T-helper 9 cell (primary cell): Measurements from ENCODE around the gene CYBC1.
"Not testable (repeated sequence)": the region's sequence is repeated elsewhere in the genome, so short reads cannot be mapped to it uniquely, and the experiment has no call there.

ENCODE experiments used
- DNase-seq: peaks from one replicate; pipeline ENCODE4 v3.0.0-alpha.2; 2020

CYBC1 gene

DNA sequence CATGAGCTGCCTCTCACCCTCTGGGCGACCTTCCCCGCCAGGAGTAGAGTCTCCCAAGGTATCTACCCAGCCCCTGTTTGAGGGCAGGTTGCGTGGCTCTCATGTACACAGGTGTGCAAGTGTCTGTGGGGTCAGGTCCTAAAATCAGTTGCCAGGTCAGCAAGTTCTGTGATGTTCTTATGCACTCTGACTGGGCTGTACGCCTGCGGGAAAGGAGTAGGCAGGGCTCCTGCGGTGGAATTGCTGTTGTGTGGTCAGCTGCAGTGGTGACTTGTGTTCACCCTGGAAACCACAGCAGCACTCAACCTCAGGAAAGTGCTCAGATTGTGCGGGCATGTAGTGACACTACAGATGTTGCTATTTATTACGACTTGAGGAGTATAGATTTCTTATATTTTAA lies 27.4 kb upstream of the CYBC1 start:
- DNase-seq, result no peak

DNA sequence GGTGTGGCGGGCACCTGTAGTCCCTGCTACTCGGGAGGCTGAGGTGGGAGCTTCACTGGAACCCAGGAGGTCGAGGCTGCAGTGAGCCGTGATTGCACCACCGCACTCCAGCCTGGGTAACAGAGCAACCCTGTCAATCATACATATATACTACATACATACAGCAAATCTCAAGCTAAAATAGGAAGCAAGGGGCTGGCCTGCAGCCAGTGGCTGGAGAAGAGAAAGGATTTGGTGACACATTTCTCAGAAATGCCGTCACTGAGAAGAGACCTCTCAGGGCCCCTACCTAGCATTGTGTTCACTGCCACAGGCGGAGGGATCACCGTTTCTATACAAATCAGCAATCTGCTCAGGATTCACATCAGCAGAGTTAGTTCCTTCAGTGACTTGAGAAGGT lies 24.9 kb upstream of the CYBC1 start:
- no peak for DNase-seq

DNA sequence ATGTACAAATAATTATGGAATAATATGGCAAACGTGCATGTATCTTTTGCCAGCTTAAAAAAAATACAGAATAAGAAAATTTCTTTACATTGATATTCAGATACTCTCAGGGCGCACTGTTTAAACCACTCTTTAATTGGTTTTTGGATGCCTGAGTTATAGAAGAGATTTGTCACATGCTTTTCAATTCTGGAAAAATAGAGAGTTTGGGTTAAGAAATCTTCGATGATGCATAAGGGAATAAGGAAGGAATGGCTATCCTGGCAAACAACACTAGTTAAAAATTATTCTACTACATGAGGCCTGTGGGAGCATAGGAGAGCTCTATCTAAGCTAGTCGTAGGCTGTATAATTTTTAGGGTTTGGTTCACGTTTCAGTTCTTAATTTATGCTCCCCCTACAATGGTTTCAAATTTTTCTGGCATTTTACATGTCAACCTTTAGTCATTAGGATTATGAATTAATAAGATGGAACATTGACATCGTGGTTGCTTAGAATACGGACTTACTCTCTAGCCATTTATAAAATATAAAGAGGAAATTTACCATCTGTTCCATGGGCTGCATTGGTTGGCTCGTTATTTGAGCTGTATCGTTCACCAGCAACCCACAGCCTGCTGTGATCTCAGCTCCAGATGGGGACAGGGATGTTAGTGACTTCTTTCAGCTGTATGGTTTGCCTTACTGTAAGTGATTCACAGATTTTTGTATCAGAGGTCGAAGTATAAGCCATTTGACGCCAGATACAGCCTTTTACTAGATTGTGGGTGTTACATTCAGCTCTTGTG lies 23.9 kb upstream of the CYBC1 start:
- DNase-seq, result no peak

DNA sequence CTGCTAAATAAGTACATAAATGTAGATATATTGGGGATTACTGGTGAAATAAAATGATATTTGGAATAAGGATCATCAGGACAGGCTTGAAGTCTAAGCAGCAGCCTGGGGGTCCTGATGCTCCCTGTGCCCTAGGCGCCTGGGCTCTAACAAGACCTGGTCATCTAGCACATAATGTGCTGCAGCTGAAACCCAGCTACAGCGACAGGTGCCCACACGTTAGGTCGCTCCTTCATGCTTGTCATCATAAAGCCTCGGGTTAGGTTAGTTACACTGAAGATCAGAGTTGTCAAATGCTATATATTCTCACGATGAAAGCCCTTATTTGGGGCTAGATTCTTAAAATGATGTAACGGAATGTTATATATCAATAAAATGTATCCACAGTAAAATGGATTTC lies 19.5 kb upstream of the CYBC1 start:
- DNase-seq, result no peak

DNA sequence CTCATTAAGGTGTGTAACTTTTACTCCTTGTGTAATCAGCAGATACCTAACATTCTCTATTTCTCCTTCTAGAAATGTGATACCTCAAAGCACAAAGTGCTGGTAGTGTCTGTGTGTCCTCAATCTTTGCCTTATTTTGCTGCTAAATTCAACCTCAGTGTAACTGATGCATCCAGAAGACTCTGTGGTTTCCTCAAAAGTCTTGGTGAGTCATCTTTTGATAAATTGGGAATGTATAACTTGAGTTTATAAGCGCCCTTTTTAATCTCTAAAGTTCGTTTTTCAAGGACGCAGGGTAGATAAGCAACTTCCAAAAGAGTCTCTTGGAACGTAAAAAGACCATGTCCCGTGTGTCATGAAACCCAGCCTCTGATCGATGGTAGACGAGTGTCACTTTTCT lies 18.1 kb upstream of the CYBC1 start:
- no peak for DNase-seq

DNA sequence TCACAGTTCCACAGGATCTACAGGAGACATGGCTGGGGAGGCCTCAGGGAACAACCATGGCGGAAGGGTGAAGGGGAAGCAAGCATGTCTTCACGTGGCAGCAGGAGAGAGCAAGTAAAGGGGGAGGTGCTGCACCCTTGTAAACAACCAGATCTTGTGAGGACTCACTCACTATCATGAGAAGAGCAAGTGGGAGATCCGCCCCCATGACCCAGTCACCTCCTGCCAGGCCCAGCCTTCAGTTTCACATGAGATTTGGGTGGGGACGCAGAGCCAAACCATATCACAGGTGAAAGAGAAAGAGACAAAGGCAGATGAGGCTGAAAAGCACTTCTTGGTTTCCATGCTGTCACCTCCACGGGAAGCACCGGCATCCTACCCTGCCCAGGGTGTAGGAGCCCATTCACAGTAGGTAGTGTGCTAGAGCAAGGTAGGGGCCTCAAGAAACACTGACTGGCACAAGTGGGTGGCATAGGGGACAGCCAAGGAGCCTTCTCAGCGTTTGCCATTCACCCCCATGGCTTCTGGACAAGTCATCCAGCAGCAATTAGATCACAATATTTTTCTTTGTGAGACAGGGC lies 14.6 kb upstream of the CYBC1 start:
- DNase-seq, result no peak

DNA sequence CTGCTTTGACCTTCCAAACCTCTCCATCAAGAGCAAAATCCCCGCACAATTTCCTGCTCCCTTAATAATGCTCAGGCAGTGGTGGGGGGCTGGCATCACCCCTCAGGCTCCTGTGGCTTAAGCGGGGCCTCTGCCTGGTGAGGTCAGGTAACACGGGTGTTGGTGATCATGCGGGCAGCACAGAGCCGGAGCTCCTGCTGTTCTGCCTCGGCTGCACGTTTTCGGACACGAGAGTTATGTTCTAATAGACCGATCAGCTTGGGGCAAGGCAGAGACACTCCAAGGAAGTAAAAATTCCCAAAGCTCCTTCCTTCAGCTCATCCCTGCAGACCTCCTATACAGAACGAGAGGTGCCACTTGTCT lies 14.0 kb upstream of the CYBC1 start:
- DNase-seq, result no peak

DNA sequence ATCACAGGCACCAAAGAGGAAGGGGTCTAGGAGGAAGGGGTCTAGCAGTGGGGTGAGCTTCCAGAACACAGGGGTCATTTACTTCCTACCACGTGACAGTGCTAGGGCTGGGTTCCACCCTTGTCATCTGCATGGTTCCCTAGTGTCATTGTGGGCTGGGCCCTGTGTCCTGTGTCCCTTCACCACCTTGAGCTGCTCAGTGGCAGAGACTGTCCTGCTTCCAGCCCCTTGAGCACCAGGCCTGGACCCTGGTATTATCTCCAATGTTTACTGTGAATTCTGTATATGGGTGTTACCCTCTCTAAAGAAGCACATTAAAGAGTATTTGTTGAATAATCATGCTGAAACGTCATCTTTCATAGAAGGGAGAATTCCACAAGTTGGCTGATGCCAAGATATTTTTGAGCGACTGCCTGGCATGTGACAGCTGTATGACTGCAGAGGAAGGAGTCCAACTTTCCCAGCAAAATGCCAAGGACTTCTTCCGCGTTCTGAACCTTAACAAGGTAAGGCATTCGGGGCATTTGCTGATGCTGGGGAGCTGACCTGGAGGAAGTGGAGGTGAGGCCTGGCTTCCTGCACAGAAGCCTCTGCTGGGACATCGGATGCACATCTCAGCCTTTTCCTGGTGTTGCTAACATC lies 13.5 kb upstream of the CYBC1 start:
- no peak for DNase-seq

DNA sequence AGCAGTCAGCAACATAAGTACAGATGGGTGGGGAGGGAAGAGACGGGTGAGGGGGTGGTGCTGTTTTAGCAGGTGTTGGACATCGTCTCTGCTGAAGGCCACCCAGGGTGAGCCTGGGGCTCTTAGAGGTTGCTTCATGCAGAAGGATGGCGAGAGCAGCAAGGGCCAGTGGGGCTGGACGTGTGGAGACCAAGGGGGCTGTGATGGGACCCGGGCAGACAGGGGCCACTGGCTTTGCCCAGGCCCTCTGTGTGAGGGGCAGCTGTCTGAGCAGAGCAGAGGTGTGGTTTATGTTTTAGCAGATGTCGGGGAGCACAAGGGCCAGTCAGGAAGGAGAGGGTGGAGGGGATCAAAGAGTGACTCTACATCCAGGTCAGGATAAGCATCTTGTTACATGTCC lies 12.8 kb upstream of the CYBC1 start:
- no peak for DNase-seq

DNA sequence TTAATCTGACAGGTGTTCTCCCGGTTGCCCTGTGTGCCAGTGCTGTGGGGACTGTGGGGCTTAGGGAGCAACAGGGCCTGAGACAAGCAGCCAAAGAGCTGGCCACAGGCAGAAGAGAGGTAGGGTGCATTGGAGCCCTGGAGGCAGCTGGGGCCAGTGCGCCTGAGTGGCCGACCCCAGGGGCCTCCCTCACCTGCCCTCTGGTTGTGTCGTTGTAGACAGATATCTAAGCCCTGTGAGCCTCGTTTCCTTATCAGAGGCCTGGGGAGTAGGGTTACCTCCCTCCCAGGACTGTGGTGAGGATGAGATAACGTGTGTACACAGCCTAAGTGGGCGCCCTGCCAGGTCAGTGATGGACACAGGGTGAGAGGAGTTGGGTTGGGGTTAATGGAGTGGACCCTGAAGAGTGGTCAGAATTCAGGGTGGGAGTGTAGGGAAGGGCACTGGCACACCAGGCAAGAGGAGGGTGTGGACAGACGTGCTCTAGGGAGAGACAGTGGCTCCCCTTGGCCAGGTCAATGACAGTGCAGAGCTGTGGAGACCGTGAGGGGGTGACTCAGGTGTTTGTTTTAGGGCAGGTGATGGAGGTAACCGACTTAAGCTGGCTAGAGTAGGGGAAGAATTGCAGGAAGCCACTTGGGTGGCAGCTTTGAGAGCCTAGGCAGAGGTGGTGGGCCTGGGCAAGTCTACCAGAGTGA lies 11.4 kb upstream of the CYBC1 start:
- DNase-seq, result no peak

DNA sequence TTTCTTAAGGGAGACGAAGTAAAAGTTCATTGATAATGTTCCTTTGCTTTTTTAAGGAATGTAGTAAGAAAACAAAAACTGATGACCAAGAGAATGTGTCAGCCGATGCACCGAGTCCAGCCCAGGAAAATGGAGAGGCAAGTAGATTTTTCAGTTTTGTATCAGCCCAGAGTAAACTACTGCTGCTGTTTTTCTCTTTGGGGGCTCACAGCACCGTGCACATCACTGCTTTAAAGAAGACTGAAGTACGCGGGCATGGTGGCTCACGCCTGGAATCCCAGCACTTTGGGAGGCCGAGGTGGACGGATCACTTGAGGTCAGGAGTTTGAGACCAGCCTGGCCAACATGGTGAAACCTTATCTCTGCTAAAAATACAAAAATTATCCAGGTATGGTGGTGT lies 9.4 kb upstream of the CYBC1 start:
- not testable (repeated sequence) for DNase-seq

DNA sequence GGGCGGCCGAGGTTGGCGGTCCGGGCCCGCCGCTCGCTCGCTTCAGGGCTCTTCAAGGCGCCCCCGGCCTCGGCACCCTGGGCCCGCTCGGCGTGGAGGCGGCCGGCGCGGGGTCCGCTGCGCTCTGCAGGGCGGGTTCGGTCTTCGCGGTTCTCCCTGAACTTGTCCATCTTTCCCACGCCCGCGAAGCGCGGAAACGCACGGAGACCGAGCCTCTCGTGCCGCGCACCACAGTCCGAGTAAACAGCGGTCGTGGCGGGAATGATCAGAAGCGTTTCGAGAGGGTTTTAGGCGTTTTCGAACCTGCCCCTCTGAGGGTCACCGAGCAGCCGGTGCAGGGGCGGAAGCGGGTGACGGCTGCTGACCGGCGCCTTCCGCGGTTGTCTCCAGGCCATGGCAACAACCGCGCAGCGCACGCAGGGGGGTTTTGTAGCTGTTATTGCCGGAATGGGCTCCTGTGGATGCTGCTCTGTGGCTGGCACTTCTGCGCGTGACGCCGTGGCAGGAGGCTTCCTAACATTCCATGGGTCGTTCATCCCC lies 8.4 kb upstream of the CYBC1 start:
- peak; percentile 10 for DNase-seq

DNA sequence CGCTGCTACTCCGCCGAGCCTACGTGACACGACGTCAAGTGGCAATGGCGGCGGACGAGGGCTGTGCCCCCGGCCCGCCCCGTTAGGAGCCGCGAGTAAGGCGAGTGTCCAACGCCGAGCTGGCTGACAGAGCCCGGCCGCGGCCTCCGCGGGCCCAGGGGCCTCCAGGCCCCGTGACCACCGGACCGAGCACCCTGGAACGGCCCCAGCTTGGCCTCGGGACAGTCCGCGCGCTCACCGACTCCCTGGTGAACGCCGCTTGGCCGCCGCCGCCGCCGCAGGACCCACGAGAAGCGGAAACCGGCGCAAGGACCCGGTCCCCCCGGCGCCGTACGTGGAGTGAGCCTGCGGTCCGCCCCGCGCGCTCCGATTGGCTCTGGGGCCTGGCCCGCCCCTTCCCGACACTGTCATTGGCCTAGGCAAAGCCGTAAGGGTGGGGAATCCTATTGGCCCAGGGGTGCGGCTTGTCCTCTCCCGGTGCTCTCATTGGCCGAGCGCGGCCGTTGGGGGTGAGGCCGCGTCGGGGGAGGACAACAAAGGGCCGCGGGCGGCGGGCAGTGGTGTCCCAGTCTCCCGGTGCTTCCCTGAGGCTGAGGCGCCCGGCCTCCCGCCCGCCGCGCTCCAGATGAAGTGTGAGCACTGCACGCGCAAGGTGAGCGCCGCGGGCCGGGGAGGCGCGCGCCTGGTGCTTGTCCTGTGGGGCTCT lies 7.8 kb upstream of the CYBC1 start, which contains the start of gene NARF:
Gene NARF, plus strand, starts transcription at position 563 of the 706 bp plus-strand sequence. Its CDS starts 63 bp downstream, at position 626.
- DNase-seq, result peak; percentile 92

DNA sequence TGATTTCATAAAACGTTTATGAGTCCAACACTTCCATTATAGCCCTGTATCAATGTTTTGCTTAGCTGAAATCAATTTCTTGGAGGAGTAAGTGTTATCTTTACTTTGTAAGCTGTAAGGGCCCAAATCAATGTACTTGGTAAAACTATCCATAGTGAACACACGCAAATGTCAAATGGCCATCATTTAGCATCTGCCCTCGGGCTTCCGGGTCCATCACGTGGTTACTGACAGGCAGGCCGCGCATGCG lies 7.3 kb upstream of the CYBC1 start:
- no peak for DNase-seq

DNA sequence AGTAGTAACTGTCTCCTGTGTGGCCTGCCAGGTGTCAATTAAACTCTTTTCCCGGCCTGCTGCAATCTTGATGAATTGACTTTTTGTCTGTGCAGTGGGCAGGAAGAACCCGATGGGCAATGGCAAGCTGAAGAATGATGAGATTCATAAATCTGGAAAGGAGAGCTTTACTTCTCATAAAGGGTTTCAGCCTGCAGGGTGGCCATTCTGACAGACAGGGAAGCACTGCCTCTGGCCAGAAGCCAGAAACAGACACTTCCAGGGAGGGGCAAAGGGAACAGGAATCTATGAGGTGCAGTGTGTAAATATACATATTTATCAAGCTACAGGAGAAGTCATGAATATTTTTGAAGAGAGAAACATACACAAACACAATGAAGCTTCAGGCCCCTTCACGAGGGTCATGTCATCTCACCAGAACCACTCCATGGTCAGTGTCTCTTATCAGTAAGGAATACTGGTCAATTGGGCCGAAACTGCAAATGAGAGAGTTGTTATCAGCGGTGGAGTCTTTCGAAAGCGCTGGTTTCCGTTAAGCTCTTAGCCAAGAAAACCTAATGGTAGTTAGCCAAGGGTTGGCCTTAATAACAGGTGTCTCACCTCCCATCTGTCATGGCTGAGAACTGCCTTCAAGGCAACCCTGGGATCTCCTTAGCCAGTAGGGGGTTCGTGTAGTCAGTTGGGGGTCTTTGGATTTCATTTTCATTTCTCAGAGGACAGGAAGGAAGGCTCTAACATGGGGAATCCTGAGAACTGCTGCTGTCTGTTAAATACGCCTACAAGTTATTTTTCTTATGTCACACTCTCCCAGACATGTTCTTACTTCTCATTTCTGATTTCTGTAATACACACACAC lies 6.7 kb upstream of the CYBC1 start:
- DNase-seq, result no peak

DNA sequence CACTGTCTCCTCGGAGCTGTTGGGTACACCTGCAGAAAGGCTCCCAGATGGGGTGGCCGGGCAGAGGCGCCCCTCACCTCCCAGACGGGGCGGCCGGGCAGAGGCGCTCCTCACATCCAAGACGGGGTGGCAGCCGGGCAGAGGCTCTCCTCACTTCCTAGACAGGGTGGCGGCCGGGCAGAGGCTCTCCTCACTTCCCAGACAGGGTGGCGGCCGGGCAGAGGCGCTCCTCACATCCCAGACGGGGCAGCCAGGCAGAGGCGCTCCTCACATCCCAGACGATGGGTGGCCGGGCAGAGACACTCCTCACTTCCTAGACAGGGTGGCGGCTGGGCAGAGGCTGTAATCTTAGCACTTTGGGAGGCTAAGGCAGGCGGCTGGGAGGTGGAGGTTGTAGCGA lies 3.2 kb upstream of the CYBC1 start:
- DNase-seq, result not testable (repeated sequence)

DNA sequence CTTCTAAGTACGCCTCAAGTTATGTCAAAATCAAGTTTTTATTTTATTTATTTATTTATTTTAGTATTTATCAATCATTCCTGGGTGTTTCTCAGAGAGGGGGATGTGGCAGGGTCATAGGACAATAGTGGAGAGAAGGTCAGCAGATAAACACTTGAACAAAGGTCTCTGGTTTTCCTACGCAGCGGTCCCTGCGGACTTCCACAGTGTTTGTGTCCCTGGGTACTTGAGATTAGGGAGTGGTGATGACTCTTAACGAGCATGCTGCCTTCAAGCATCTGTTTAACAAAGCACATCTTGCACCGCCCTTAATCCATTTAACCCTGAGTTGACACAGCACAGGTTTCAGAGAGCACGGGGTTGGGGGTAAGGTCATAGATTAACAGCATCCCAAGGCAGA lies 2.6 kb upstream of the CYBC1 start:
- not testable (repeated sequence) for DNase-seq

DNA sequence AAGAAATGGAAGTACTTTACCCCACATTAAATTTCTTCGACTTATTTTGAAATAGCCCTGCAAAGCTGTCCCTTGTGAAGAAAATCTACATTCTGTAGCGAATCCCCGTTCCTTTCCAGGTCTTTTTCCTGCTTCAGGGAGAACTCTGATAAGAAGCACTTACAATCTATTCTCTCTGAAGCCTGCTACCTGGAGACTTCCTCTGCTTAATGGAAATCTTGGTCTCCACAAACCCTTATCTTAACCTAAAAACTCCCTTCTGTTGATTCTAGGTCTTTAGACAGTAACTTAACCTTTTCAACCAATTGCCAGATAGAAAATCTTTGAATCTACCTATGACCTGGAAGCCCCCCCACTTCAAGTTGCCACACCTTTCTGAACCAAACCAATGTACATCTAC lies 1.6 kb upstream of the CYBC1 start:
- DNase-seq, result no peak

DNA sequence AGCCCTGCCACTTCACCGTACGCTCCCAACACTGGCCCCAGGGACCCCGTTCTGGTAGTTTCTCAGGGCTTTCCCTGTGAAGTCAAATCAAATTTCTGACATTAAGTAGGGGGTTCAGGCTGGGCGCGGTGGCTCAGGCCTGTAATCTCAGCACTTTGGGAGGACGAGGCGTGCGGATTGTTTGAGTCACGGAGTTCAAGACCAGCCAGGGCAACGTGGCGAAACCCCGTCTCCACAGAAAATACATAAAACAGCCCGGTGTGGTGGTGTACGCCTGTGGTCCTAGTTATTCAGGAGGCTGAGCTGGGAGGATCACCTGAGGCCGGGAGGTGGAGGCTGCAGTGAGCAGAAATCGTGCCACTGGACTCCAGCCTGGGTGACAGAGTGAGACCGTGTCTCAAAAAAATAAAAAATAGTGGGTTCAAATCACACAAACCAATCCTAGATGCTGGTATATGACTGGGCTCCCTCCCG lies 632 bp downstream of the CYBC1 start:
- peak; percentile 12 for DNase-seq

DNA sequence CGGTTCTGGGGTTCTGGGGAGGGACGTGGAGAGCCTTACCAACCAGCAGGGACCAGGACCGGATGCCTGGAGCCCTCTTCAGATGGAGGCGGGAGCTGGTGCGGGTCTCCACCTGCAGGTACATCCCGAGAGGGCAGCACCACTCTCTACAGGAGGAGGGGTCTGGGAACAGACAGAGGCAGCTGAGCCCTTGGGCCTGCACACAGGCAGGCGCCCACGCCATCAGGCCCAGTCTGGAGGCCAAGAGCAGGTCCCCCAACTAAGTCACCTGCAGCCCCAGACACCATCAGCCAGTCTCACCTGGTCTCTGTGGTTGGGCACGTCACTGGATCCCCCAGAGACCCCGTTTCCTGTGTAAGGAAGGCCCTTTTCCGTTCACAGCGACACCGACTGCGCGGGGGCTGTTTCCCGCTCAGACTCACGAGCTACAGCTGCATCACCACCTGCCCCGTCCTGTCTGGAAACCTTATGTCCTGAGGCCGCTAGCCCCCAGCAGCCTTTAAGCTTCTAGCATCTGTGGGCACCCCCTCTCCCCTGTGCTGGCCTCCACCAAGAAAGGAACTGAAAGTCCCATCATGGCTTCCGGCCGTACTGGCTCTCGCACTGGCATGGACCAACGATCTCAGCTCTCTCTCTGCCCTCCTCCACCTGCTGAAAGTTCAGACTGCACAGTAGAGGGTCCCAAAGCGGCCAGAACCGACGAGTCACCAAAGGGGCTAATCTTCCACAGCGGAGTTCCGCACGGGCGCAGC lies 1.2 kb downstream of the CYBC1 start:
- DNase-seq, result peak; percentile 67

DNA sequence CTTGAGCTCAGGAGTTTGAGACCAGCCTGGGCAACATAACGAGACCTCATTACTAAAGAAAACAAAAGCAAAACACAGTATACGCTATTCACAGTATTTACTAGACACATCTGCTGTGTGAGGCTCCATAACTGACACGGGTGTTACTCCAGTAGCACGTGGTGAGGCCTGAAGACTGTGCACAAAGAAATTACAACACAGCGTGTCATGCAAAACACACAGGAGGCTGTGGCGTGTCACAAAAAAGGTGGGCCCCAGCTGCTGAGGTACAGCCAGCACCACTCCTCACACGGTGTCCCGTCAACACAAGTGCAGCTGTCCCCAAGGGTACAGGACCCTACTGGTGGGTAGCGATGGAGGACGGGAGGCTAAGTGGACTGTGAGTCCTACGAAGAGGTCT lies 2.7 kb downstream of the CYBC1 start:
- no peak for DNase-seq
